Posterior cingulate gyrus (tissue), 11 donors: ENCODE measurements around the gene GPR148.
"Not testable (repeated sequence)": the region's sequence is repeated elsewhere in the genome, so short reads cannot be mapped to it uniquely, and the experiment has no call there.

Experiments
- DNase-seq, 10 donors: peaks; one replicate each; pipeline versions ENCODE4 v3.0.0 to v3.0.0-alpha.2; 2020 to 2021; ENCODE audit warnings: mixed read lengths in 3 of 10
- intact Hi-C: fragments of 100-400 bp; cut with DNase I; formaldehyde crosslinking; loops from one replicate; pipeline ENCODE4 v1.15.1; 2023

GPR148 gene

DNA sequence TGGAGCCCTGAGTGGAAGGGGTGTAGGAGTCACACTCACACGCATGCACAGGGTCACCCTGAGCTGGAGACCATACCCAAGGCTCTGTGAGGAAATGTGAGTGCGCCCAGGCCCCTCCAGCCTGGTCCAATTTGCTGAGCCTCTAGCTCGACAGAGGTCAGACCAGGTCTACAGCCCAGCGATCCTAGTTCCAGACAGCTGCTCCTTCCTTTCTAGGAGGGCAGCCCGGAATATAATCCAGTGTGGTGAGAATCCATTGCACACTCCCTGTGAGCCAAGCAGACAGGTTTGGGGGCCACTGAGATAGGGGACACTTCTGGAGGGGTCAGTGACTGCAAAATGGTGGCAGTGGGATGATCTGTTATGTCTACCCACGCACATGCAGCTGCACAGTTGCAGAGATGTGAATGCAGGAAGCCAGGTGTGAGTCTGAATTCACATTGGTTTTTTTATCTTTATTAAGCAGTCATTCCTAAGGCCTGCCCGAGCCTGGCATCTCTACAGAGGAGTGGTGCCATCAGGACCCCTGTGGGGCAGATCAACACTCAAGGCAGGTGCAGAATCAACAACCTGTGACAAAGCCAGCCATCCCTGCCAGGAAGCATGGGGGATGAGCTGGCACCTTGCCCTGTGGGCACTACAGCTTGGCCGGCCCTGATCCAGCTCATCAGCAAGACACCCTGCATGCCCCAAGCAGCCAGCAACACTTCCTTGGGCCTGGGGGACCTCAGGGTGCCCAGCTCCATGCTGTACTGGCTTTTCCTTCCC, at the start of gene GPR148:
Gene GPR148 (plus strand): TSS at position 522 of the 768 bp plus-strand sequence. CDS start 82 bp downstream, at position 604.
- intact Hi-C loops = no loop called here
- no peak for DNase-seq

DNA sequence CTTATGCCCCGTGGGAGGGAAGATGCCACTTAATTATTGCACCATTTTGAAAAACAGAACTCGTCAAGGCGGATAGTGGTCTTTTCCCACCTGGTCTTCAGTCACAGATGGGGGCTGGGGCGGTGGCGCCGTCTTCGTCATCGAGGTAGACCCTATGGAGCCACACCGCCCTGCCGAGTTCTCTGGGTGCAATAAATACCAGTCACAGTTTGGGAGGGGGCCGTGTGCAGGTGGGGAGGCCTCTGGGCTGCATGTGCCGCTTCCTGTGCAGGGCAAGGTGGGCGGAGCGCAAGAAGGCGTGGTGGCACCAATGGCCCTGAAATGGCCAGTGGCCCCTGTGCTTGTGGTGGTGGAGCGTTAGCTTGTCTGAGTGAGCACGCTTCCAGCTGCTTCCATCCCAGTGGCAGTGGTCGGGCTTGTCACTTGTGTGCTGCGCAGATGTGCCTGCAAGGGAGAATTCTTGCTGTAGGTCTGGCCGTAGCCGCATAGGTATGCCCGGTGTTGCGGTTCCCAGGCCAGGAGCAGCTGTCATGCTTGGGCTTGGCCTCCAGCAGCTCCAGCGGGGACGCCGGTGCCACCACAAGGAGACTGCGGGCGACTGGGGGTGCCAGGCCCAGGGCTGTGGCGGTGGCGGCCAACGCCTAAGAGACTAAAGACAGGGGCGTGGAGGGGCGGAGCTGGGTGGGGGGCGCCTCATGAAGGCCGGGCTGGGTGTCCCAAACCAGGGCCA, 36.7 kb upstream of the GPR148 start:
- DNase-seq = peak in 2 of 10 donors; percentile 21 to 45
- intact Hi-C loops = not testable (repeated sequence)

DNA sequence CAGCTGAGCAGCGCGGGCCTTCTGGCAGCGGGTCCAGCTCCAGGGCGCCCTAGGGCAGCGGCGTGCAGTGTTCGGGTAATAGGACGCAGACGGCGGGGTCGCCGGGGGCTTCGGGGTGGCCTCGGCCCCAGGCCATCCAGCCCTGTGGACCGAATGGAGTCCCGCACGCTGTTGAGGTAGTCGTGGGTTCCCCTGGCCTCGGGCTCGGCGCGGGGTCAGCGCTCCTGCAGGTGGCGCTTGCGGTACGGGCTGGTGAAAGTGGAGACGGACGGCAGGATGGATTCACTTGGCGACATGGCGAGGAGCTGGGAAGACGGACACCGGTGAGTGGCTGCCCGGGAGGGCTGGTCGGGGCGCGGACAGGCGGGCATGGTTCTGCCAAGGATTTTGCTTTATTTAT, 35.4 kb upstream of the GPR148 start:
- peak; percentile 24 to 96 (median 76) for DNase-seq
- intact Hi-C loops = not testable (repeated sequence)

GRCh38 chr2:130703250-130703649, 25.6 kb upstream of the GPR148 start:
- DNase-seq, intact Hi-C loops: not testable (repeated sequence)

- intact Hi-C loops, DNase-seq: not testable (repeated sequence)
Measured at GRCh38 chr2:130714795-130715194, 14.1 kb upstream of the GPR148 start.

- peak in 1 of 10 donors; percentile 57 for DNase-seq
- intact Hi-C loops = no loop called here
Measured at GRCh38 chr2:130720036-130720435, 8.8 kb upstream of the GPR148 start.

GRCh38 chr2:130720528-130720927, 8.3 kb upstream of the GPR148 start:
- DNase-seq = peak in 1 of 10 donors; percentile 75
- intact Hi-C loops = no loop called here

DNA sequence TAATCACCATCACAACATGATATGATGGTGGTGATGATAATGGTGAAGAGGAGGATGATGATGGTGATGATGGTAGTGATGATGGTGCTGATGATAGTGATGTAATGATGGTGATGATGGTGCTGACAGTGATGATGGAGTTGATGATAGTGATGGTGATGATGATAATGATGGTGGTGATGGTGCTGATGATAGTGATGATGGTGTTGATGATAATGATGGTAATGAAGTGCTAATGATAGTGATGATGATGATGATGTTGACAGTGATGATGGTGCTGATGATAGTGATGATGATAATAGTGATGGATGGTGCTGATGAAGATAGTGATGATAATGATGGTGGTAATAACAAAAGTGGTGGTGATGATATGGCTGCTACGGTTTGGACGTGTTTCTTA, 4.4 kb upstream of the GPR148 start:
- intact Hi-C loops = no loop called here
- DNase-seq = no peak

DNA sequence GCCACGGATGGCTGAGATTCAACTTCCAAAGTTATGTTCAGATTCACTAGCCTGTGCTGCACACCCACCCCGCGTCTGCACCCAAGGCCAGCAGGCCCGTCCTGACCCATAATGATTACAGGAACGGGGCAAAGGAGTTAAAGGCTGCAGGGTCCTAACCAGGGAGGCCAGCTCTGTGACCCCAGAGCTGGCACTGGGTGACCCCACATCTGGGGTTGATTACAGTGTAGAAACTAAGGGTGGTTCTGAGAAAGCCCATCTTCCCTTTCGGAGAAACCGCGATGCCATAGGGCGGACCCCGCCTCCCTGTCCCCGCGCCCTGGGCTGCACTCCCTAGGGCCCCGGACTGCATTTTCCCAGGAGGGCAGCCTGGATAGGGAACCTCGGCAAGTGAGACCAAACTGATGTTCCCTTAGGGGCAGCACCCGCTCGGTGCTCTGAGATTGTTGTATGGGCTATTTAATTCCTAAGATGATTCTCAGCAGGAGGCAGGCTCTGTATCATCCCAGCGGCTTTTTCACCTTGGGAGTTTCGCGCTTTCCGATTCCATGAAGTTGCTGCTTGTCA, 2.2 kb upstream of the GPR148 start:
- intact Hi-C loops = no loop called here
- DNase-seq = peak in 1 of 10 donors; percentile 68

DNA sequence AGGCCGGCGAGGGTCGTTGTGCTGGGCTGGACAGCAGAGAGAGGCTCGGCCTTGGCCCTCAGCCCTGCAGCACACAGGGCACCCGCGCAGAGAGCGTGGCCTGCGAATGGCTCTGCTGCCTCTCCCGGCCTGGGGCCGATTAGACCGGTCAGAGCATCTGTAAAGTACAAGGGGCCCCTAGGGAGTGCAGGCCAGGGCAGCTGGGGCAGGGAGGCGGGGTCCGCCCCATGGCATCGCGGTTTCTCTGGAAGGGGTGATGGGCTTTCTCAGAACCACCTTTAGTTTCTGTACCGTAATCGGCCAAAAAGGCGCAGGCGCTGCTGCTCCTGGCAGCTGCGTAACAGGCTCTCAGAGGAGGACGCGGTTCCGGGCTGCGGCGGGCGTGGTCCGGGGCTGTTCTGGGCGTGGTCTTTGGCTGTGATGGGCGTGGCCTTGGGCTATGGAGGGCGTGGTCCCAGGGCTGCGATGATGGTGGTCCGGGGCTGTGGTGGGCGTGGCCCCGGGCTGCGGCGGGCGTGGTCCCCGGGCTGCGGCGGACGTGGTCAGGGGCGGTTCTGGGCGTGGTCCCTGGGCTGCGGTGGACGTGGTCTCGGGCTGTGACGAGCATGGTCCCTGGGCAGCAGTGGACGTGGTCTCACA, 1.5 kb upstream of the GPR148 start:
- peak; percentile 51 to 98 (median 82) for DNase-seq
- intact Hi-C loops = no loop called here

GRCh38 chr2:130728007-130728454, 839 bp upstream of the GPR148 start:
- intact Hi-C loops = no loop called here
- peak in 3 of 10 donors; percentile 14 to 17 (median 15) for DNase-seq

DNA sequence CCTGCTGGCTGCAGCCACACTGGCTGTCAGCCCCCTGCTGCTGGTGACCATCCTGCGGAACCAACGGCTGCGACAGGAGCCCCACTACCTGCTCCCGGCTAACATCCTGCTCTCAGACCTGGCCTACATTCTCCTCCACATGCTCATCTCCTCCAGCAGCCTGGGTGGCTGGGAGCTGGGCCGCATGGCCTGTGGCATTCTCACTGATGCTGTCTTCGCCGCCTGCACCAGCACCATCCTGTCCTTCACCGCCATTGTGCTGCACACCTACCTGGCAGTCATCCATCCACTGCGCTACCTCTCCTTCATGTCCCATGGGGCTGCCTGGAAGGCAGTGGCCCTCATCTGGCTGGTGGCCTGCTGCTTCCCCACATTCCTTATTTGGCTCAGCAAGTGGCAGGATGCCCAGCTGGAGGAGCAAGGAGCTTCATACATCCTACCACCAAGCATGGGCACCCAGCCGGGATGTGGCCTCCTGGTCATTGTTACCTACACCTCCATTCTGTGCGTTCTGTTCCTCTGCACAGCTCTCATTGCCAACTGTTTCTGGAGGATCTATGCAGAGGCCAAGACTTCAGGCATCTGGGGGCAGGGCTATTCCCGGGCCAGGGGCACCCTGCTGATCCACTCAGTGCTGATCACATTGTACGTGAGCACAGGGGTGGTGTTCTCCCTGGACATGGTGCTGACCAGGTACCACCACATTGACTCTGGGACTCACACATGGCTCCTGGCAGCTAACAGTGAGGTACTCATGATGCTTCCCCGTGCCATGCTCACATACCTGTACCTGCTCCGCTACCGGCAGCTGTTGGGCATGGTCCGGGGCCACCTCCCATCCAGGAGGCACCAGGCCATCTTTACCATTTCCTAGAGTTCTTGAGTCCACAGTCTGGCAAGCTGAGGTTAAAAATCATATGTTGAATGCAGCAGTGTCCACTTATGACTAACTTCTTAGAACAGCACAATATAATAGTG, 741 bp downstream of the GPR148 start:
- intact Hi-C loops = no loop called here
- DNase-seq = peak in 8 of 10 donors; percentile 36 to 92 (median 58)

DNA sequence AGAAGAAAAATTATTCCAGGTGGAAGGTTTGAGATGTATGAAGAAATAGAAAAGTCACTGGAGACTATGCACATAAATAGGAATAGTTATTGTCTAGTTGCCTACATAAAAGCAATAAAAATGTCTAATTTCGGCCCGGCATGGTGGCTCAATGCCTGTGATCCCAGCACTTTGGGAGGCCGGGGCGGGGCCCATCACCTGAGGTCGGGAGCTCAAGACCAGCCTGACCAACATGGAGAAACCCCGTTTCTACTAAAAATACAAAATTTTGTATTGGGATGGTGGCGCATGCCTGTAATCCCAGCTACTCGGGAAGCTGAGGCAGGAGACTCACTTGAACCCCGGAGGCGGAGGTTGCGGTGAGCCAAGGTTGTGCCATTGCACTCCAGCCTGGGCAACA, 3.4 kb downstream of the GPR148 start:
- intact Hi-C loops, DNase-seq: not testable (repeated sequence)

GRCh38 chr2:130735200-130735599, 6.3 kb downstream of the GPR148 start:
- intact Hi-C loops = no loop called here
- DNase-seq = no peak

DNA sequence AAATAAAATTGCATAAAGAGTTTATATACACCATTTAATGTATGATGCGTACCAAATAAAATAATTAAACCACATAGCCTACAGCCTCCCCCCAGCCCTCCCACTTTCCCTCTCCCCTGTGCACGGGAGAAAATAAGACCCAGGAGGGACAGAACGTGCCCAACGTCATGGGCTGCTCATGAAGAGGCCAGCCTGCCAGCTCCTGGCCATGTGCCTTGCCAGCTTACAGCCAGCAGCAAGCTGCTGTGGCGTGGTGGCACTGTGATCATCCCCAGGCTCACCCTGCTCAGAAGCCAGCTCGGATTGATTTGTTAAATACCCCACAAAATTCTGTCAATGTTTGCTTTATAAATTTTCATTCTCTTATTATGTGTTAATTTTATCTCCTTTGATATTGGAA, 7.6 kb downstream of the GPR148 start:
- intact Hi-C loops = no loop called here
- no peak for DNase-seq

DNA sequence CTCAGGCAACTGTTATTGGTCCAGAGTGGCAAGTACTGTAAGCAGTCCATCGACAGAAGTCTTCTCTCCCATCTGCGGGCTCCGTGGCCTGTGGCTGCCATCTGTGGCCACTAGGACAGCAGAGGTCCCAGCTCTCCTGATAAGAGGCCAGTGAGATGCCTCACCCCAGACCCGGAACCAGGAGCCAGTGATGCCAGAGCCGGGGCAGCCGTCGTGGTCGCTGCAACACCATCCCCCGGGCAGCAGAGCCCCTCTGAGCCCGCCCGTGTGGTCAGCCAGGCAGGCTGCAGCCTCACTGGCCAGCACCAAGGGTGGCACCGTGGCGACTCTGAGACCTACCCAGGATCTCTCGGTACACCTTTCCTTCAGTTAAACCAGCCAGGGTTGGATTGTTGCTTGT, 8.7 kb downstream of the GPR148 start:
- no peak for DNase-seq
- intact Hi-C loops = no loop called here

GRCh38 chr2:130740671-130741070, 11.8 kb downstream of the GPR148 start:
- DNase-seq = no peak
- intact Hi-C loops = no loop called here

GRCh38 chr2:130743278-130743677, 14.4 kb downstream of the GPR148 start:
- no peak for DNase-seq
- intact Hi-C loops = no loop called here

DNA sequence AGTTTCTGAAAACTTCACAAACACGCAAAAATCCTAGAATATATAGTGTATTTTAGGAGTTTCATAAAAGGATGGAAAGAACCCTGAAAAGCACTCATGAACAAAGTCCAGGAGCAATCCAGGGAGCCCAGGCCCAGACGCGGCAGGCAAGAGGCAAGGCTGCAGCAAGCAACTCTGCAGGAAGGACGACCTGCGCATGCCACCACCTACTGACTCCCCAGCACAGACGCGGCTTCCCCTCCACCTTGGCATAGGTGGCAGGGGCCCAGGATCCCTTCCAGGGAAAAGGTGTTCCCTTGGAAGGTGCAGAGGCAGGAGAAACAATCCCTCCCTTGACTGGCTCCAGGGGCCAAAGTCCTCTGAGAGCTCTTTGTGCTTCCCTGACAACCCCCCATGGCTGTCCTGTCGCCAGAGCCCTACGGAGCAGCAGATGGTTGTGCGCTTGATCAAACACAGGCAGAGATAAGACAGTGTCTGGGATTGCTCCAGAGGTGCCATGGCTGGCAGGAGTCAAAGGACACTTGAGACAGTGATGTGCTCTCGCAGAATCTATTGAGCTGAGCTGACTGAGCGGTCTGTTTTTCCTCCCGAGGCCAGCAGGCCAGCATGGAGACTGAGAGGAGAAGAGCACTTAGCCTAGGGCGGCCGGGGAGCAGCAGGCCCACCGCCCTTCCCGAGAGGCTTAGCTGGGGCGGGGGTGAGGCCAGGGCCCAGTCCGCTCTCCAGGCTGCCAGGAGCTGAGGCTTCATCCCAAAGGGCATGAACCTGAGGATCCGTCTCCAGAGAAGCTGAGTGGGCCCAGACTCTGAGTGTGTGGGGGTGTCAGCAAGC, 15.6 kb downstream of the GPR148 start:
- no peak for DNase-seq
- intact Hi-C loops = no loop called here
